Endometrial microvascular endothelial cells (primary cell): ENCODE data around the gene RAE1. TPM values are rescaled to one million over a fixed set of nuclear protein-coding genes. Genes with fewer than 3 reads are reported as not detected.

Source experiments
- in situ Hi-C: cut with HindIII; loops from 2 replicates; pipeline ENCODE4 v1.10.0; 2017; ENCODE audit warnings: low sequenced_read_pairs, low pct_unique_long_range_greater_than_20kb; ENCODE audit errors: inconsistent ontology term
- total RNA-seq: library from RNA; depleted of rRNA; stranded (reverse); fragments of >200 nt; gene quantifications from one replicate; pipeline ENCODE4 v1.2.3, GENCODE V29; 2015; ENCODE audit errors: inconsistent ontology term

RAE1 gene
- total RNA-seq, 1 donor from 2014 or later: 60.5 TPM

DNA sequence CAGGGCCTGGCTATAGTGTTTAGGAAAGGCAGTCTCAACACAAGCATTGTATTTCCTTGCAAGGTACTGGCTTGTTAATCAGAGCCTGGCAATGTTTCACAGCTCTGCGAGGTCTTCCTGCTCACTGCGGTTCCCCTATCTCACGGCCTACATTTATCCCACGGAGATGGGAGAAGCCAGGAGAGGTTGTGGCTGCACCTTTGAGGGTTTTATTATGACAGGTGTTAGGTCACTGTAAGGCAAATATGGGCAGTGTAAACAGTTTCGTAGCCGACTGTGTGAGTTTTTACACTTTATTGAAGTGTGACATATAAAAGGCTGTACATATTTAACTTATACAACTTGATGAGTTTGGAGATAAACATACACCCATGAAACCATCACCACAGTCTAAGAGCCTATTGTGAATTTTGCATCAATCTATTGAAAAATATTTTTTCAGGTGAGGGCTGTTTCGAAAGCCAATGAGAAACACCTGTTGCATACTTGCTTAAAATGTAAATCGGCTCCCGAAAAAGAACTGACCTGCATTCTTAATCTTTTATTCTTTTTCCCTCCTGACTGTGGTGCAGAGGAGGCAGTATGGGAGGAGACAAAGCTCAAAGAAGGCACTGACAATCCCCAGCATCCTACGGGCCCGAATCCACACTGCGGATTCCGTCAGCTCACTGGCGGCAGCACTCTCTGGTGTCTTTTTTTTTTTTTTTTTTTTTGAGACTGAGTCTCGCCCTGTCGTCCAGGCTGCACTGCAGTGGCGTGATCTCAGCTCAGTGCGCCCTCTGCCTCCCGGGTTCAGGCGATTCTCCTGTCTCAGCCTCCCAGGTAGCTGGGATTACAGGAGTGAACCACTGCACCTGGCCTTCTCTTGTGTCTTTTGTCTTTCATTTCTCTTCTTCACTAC lies 32.6 kb downstream of the RAE1 start:
- in situ Hi-C loops: no loop called here

DNA sequence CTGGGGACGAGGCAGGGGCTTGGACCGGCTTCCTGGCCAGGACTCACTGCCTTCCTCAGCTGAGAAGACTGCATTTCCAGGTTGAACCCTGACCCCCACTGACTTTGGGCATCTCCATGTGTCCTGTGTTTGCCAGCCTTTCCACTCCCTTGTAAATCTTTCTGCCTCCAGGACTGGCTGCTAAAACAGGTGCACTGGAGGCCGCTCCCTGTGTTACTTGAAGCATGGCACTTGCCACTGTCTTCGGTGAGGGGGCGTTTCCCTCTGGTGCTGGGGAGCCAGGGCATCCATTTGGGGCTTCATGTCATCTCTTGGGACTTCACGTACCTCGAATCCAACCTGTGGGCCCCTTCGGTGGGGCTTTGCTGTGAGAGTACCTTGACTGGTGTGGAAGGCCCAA lies 33.4 kb downstream of the RAE1 start:
- in situ Hi-C loops: no loop called here

DNA sequence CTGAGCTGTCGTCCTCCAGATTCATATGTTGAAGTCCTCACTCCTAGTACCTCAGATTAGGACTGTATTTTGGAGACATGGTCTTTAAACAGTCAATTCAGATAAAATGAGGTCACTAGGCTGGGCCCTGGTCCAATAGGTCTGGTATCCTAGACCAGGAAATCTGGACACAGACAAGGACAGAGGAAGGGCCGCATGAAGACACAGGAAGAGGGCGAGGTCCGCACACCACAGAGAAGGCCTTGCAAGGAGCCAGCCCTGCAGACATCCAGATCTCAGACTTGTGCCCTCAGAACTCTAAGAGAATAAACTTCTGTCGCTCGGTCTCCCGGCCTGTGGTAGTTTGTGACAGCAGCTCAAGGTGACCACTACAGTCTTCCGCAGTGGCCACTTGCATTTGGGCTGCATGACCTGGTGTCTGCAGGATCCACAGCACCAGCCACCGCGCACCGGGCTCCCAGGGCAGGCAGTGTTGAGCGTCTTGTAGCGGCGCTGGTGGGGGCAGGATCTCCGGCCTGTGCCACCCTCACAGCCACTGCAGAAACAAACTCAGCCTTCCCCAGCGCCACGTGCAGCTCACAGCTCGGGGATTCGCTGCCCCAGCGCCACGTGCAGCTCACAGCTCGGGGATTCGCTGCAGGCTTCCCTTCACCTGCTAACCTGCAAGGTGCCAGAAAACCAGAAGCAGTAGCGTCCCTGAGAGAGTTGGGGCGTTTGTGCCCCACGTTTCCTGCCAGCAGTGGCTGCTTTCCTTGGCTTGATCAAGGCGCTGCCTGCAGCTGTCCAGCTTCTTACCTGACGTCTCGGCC lies 34.1 kb downstream of the RAE1 start:
- in situ Hi-C loops: no loop called here

DNA sequence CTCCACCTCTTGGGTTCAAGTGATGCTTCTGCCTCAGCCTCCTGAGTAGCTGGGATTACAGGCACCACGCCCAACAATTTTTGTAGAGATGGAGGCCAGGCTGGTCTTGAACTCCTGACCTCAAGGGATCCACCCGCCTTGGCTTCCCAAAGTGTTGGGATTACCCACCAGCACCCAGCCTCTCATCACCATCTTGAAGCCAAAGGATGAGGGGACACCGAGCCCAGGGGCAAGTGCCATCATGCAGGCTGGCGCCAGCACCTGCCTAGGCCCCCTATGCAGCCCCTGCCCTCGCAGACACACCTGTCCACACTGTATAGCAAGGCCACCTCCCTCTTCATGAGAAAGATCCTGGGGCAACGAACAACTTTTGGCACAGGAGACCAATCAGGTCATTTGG lies 34.9 kb downstream of the RAE1 start:
- in situ Hi-C loops: no loop called here

DNA sequence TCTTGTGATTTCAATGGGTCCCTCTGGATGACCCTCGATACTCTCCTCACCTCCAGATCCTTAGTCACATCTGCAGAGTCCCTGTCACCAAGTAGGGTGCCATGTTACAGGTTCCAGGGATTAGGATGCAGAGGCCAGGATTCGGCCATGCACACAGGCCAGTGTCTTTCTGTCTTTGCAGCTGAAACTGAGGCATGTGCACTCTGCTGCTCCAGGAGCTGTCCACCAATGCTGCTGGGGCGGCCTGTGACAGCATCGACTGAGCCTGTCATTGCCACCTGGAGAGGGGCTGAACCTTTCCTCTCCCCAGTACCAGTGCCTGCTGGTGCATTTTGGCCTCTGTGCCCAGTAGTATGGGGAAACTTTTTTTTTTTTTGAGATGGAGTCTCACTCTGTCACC lies 35.7 kb downstream of the RAE1 start:
- in situ Hi-C loops: no loop called here

DNA sequence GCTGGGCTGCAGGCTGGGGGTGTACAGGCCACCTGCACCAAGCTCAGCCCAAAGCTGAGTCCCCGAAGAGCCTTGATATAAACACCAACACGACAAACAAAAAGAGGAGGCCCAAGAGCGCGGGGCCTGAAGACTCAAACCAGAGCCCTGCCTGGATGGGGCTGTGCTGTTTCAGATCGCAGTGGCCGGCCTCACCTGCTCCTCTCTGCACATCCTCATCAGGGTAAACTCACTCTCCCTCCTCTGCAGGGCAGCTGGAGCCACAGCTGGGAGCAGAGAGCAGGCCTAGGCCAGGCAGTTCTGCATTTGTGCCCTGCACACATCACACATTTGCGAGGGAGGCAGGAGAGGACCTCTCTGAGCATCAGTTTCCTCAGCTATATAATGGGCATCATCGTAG lies 36.4 kb downstream of the RAE1 start:
- in situ Hi-C loops: no loop called here

DNA sequence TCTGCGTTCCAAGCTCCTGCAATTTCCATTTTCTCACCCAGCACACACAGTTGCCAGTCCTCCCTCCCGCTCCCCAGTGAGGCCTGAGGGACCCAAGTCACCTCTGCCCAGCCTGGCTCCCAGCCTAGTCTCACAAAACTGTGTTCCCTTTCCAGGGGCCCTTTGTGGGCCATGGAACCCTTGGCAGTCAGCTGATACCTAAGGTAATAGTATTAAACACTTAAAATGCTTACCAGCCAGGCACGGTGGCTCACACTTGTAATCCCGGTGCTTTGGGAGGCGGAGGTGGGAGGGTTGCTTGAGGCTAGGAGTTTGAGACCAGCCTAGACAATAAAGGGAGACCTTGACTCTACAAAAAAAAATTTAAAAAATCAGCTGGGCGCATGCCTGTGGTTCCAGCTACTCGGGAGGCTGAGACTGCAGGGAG lies 36.9 kb downstream of the RAE1 start:
- in situ Hi-C loops: no loop called here

DNA sequence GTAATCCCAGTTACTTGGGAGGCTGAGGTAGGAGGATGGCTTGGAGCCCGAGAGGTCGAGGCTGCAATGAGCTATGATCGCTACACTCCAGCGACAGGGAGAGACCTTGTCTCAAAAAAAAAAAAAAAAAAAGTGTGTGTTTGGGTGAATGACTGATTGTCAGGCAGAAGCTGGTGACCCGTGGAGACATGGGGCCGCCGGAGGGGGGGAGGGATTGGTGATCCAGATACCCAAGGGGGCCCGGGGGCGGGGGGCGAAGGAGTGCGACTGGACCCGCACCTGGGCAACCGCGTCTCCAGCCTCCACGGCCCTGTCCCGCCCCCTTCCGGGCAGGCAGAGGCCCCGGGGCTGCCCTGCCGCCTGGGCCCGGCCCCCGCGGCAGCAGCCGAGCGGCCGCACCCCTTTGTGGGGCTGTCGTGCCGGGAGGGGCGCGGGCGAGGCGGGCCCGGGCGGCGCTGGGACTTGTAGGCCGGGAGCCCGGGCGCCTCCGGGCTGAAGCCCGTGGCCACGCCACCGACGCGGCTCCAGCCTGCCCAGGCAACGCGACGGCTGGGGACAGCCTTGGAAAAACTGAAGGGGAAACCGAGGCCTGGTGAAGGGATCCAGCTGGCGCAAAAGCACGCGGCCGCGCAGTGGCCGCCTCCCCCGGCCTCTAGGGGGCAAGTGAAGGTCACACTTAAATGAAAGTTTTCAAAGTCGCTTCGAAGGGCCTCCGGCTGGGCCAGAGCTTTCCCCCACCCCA lies 38.1 kb downstream of the RAE1 start:
- in situ Hi-C loops: no loop called here

DNA sequence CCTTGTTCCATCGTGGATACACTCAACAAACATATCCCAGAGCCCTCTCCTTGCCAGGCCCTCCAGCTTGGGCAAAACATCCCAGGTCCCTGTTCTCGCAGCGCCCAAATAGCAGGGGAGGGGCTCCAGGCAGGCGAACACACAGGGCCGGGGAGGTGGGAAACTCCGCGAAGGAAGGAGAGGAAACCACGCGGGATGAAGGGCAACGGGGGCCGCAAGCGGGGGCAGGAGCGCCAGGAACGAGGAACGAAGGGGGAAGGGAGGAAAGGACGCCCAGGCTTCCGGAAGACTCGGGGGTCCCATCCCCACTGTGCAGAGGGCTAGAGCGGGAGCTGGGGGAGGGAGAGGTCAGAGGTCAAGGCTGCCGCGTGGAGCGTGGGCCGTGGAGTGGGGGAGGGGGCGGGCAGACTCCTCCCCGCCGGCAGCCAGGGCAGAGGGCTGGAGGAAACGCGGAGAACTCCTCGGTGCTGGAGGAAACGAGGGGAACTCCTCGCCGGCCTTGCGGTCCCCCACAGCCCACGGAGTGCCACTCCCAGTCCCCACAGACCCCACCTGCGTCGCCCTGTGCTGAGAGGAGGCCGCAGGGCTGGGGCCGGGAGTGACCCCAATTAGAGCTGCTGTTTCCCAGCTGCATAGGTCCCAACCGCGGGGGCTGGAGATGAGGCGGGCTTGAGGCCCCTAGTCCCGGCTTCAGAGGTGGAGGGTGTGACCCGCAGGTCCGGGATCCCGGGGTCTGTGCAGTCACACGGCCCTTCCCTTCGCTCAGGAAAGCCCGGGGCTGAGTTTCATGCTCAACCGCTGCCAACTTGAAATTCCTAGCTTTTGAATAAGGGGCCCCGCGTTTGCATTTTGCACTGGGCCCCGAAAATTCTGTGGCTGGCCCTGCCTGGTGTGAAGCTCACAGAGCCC lies 38.9 kb downstream of the RAE1 start:
- in situ Hi-C loops: no loop called here

DNA sequence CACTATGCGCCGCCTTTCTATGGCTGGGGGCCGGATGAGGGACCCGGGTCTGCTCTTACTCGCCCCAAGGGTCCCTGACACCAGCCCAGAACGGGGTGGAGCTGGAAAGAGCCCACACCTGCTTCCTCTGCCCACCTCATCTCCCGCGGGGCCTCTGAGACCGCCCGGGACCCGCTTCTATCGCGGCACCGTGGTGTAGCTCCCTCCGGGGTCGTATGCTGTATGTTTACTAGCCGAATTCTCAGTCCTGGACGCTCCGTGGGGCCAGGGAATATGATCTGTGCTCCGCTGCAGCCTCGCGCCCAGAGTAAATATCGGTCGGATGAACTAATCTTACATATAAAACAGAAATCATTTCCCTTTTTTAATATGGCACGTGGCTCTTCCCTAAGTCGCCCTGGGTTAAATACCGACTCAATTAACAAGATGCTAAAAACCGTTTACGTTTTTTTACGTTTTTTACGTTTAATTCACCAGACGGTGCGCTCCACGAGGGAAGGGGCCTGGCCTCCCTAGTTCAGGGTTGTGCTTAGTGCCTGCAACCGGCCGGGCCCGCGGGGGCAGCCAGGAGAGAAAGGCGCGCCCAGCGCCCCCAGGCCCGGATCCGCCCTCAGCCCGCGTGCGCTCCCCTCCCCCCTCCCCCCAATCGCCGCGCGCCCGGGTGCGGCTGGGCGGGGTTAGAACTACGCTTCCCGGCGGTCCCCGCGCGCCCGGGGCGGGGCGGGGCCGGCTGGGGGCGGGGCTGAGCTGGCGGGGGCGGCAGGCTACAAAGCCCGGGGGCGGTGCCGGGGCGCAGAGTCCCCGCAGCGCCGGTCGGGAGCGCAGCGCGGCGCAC lies 39.8 kb downstream of the RAE1 start, which contains the start of gene RBM38:
Gene RBM38 (plus strand): TSS at position 793 of the 835 bp plus-strand sequence. CDS start 186 bp downstream, outside the sequence.
- in situ Hi-C loops: no loop called here

DNA sequence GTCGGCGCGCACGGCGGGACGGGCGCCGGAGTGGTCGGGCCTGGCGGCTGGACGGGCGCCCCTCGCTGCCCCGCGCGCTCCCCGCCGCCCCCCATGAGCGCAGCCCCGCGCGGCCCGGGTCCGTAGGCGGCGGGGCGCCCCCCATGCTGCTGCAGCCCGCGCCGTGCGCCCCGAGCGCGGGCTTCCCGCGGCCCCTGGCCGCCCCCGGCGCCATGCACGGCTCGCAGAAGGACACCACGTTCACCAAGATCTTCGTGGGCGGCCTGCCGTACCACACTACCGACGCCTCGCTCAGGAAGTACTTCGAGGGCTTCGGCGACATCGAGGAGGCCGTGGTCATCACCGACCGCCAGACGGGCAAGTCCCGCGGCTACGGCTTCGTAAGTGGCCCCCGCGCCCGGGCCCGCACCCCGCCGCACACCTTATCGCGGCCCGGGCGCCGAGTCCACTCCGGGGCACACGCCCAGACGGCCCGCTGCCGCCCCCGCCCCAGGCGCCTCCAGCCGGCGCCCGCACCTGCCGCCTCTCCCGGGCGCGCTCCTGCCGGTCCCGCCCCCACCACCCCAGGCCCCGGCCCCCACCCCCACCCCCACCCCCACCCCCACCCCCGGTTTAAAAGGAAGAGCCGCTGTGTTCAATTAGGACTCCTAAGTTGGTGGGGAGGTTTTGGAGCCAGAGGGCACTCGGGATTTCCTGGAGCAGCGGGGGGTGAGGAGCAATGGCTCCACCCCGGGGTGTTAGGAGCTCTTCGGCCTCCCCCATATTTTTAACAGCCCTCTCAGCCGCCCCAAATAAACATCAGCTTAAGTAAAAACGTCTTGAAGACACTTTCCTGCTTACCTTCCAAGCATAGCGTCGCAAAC lies 40.6 kb downstream of the RAE1 start:
- in situ Hi-C loops: no loop called here

DNA sequence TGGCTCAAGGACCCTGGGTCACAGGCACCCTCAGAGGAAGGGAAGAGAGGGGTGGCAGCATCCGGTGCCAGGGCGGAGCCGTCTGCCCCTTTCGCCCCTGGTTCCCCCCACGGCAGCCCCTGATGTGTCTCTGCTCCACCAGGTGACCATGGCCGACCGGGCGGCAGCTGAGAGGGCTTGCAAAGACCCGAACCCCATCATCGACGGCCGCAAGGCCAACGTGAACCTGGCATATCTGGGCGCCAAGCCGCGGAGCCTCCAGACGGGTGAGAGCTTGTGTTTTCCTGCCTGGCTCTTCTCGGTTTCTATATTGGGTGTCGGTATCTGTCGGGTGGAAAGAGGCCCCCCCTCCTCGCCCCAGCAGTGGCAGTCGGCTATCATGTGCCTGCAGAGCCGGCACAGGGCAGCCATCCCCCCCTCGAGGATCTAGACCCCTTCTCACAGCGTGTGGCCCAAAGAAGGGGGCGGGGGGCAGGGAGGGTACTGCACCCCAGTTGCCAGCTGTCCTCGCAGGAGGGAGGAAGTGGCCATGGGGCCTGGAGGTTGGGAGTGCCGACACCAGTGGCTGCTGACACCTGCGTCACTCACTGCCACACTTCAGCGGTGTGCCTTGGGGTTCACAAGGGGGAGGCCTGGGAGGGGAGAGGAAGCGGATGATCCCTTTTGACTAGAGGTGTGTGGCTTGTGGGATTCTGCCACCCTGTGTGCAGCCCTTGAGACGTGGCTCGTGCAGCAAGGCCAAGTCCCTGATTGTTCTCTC lies 41.6 kb downstream of the RAE1 start:
- in situ Hi-C loops: no loop called here

DNA sequence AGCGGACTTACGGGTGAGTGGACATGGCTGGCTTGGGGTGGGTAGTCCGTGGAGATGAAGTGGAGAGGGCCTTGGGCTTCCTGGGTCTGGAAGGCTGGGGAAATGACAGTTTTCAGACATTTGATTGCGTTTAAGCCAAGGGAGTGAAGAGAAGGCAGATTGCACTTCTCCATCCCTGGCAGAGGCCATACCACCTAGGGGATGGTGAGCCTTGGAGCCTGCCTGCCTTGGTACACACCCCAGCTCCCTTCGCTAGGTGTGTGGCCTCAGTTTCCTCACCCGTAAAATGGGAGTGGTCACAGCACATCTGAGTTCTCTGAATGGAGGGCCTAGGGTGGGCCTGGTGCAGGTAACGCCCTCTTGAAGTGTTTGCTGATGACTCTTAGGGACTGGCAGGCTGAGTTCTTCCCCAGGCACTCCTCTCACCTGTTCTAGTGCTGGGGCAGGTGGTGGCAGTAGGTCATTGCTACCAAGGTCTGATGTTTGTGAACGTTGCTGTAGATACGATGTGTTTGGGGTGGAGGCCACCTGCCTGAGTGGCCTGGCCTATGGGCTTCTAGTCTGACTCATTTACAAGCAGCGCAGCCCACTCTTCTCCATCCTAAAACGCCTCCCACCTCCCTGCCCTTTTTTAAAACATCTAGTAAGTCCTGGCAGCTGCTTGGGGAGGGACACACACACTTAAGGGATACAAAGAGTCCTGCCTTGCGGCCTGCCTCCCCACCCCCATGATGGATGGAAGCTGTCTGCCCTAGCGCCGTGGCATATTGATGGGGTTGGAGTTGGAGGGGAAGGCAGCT lies 42.5 kb downstream of the RAE1 start:
- in situ Hi-C loops: no loop called here

DNA sequence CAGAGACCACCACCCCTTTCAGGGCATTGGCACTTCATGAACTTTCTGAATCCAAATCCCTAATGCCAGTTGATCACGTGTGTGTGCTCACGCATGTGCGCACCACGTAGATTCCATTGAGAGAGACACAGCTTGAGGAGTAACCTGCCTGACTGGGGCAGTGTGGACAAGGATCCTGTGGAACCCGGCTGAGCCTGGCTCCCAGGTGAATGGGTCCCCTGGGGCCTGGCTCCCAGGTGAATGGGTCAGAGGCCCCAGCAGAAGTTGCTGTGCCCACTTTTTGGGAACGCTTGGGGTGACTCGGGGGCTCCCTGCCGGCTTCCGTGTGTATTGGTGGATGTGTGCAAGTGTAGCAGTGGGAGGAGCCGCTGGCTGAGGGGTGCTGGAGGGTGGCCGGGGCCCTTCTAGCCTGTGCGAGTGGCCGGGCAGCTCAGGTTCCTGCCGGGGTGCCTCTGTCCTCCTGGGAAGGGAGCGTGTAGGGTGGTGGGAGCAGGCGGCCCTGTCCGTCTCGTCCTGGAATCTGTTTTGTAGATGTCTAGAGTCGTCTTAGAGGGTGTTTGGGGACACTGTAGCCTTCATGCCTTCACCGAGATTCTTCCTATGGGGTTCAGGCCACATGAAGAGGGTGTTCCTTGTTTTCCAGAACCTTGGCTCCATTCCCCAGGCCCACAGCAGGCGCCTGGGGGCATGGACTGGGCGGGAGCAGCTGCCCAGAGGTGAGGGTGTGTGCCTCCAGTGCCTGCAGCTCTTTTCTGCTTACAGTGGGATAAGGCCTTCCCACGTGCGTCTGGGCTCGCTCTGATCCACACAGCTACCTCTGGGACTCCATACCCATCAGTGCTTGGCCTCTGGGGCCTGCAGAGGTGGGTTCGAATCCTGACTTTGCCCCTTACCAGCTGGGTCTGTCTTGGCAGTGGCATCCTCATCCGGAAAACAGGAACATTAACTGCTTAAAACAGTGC lies 43.3 kb downstream of the RAE1 start:
- in situ Hi-C loops: no loop called here
